Measurements from ENCODE around the gene IHH.

Gene IHH

GRCh38 chr2:219060821-219061791 is at the start of gene IHH:
IHH (minus strand) TSS chr2:219060921; CDS start chr2:219060467, 454 bp downstream.
- DNase-seq (ENCODE audit: low read depth, low spot score): no peak

DNA sequence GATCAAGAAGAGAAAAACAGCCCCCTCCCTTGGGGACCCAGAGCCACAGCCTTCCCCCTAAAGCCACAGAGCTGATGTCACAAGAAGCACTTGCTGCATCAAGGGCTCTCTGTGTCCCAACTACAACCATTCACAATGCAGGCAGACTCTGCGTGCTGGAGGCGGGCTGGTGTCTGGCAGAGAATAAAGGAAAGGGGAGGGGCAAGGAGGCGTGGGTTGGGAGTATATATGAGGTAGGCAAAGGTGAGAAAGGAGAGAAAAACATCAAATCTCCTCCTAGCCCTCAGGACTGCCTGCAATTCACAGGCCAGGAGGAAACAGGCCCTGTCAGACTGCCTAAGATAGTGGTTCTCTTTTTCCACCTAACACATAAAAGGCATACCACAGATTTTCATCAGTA is 48.8 kb upstream of the IHH start:
- no peak for DNase-seq (ENCODE audit: low read depth, low spot score)

DNA sequence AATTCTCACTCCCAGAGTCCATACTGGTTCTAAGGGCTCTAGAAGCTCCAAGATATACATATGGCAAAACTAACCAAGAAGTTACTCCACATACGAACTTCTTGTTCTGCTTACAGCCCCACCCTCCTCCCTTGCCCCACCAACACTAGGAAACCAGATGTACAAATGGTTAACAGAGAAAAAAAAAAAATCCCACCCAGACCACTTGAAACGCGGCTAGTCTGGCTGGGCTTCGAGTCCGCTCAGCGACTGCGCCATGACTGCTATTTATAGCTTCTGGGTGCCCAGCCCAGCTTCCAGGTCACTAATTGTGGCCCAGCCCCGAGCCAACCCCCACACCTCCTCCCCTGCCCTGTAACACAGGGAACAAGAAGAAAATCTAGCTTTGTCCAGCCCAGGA is 47.0 kb upstream of the IHH start:
- no peak for DNase-seq (ENCODE audit: low read depth, low spot score)

GRCh38 chr2:219106251-219106650 is 45.5 kb upstream of the IHH start:
- DNase-seq (ENCODE audit: low read depth, low spot score): no peak

DNA sequence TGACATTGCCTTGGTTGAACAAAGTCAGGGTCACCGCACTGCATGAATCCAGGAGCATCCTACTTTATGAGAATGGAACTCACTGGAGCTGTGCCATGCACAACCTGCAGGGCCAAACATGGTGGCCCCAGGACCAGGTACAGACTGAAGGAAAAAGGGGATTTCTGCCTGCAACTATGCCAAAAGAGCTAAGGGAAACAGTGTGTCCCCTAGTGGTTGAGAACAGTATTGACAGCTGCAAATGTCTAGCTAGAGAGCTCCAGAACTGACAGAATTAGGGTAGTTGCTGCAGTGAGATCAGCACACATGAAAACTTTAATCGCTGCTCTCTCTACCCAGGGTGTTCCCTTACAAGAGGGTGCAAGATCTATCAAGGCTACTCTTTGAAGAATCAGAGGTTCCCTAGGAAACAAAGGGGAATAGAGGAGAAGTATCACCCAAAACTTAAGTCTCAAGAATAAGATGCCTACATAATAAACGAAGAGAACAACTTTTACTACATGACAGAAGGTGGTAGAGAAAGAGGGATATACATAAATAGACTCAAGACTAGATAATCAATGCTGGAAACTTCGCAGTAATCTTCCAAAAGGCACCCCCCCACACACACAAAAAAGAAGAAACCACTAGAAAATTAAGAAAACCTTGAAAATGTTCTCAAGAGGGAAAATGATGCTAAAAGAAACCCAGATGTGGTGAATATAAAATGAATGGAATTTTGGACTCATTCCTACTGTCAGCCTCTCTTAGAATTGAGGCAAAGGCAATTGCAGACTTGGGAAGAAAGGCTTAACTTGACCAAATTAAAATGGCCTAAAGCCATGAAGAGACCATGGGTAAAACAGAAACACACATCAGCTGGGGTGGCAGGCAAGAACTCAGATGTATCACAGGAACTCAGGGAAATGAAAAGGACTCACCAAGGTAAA is 43.6 kb upstream of the IHH start:
- DNase-seq (ENCODE audit: low read depth, low spot score): no peak

DNA sequence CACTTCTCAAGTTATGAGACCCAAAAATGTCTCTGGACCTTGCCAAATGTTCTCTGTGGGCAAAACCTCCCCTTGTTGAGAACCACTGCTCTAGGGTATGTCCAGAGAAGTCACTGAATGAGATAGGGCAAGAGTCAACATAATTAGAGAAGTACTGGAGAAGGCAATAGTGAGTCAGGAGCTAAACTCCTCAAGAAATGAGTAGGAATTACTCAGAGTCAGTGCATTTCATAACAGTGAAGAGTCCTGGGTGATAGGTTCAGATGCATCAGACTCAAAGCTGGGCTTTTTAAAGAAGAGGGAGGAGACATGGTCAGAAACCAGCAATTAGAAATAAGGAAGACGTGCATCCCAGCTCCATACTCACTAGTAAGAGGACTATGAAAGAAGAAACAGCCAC is 38.6 kb upstream of the IHH start:
- no peak for DNase-seq (ENCODE audit: low read depth, low spot score)

GRCh38 chr2:219095406-219095935 is 34.8 kb upstream of the IHH start:
- no peak for DNase-seq (ENCODE audit: low read depth, low spot score)

DNA sequence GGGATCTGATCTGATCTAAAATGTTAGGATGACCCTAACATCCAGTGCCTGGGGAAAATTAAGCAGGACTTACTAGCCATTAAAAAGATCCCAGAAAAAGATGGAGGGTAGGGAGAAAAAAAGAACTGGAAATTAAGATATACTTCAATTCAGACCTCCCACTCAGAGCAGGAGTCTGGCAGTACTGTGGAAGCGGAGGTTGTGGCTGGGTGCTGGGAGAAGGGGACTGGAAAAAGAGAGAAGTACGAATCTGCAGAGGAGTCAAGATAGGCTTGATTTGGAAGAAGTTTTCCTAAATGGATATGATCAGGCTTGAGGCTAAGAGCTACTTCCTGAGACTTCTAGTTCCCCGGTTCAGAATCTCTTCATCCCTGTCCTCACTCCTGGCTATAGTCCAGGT is 33.5 kb upstream of the IHH start:
- DNase-seq (ENCODE audit: low read depth, low spot score): no peak

DNA sequence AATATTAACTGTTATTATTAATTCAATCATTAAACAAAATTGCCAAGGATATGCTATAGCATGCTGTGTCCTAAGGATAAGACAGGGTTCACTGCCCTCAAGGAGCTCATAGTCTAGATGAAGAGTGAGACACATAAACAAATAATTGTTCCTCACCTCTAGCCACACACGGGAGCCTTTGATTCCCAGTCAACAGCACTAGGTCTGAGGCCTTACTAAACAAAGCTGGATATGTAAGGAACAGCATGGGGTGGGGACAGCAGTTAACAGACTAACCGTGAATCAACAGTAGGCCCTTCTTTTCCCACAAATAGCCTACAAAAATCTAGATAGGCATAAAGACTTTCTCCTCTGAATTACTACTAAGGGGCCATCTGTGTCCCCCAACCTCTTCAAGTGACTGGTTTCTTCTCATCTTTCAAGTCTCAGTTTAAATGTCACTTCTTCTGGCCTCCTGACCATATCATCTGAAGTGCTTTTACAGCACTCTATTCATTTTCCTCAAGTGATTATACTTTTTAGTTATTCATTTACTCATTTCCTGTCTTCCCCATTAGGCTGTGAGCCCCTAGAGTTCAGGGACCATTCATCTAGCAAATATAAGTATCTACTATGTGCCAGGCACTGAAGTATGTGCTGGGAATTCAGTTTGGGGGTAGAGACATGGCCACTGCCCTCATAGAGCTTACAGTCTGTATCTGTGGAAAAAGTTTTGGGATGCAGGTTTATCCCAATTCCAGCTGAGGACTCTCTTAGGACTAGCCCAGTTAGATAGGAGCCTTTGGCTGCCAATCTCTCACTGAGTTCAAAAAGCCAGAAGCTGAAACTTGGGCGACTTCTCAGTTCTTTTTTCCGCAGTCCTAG is 29.9 kb upstream of the IHH start:
- no peak for DNase-seq (ENCODE audit: low read depth, low spot score)

GRCh38 chr2:219089330-219089729 is 28.6 kb upstream of the IHH start:
- no peak for DNase-seq (ENCODE audit: low read depth, low spot score)

- no peak for DNase-seq (ENCODE audit: low read depth, low spot score)
These were observed 27.1 kb upstream of the IHH start for GRCh38 chr2:219087848-219088247.

DNA sequence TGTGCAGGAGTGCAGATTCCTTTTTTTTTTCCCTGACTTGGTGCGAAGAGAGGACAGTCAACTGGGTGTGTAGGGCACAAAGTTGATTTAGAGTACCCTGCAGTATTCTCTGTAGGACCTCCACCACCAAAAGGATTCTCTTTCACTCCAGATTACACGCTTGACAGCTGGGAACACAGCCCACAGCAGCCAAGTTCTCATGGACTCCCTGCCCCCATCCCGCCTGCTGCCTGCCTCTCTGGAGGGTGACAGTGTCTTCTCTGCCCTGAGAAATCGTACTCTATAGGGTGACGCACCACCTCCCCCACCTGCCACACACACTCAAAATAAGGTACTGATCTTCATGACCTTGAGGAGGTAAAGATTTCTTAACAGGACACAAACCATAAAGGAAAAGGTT is 26.6 kb upstream of the IHH start:
- no peak for DNase-seq (ENCODE audit: low read depth, low spot score)

- no peak for DNase-seq (ENCODE audit: low read depth, low spot score)
These were observed 25.5 kb upstream of the IHH start for GRCh38 chr2:219086196-219086595.

- no peak for DNase-seq (ENCODE audit: low read depth, low spot score)
These were observed 24.1 kb upstream of the IHH start for GRCh38 chr2:219084791-219085190.

- no peak for DNase-seq (ENCODE audit: low read depth, low spot score)
These were observed 21.7 kb upstream of the IHH start for GRCh38 chr2:219082332-219082958.

DNA sequence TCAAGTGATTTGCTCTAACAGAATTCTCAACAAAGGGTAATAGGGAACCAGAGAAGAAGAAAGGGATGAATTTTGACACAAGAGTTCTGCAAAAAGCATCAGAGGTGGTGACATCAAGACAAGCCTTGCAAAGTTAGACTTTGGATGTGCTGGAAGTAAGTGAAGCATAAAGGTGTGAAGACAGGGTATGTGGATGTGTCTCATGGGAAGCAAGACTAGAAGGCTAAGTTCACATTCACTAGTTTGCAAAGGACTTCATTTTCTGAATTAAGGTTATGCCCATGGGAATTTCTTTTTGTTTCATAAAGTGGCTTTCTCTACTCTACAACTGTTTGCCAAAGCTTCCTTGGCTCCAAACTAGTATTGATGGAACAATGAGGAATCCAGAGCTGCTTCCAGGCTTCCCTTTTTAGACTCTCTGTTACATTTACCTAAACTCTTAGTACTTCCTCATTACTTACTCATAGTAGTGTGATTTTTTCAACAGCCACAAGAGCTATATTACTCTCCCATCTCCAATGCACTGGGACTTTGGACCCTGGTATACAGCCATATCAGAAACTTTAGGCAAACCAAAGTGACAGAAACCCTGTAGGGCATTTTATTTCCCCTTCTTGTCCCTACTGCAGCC is 21.1 kb upstream of the IHH start:
- DNase-seq (ENCODE audit: low read depth, low spot score): no peak

- no peak for DNase-seq (ENCODE audit: low read depth, low spot score)
These were observed 20.4 kb upstream of the IHH start for GRCh38 chr2:219081096-219081495.

DNA sequence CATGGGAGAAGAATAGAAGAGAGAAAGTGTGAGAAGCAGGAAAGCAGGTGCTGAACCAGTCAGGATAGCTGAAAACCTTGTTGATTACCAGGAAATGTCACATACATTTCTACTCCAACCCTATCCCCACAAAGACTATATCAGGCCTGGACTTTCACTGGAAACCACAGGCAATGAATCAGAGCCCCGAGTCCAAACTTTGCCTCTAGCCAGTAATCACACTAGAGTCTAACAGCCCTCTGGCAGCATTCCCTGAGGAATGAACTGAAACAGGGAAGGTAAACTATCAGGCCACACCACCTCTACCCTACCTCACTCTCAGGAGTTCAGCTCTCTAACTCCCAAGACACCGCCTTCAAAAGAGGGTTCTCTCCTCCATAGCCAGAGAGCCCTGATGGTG is 18.7 kb upstream of the IHH start:
- no peak for DNase-seq (ENCODE audit: low read depth, low spot score)

GRCh38 chr2:219078951-219079350 is 18.2 kb upstream of the IHH start:
- DNase-seq (ENCODE audit: low read depth, low spot score): no peak

DNA sequence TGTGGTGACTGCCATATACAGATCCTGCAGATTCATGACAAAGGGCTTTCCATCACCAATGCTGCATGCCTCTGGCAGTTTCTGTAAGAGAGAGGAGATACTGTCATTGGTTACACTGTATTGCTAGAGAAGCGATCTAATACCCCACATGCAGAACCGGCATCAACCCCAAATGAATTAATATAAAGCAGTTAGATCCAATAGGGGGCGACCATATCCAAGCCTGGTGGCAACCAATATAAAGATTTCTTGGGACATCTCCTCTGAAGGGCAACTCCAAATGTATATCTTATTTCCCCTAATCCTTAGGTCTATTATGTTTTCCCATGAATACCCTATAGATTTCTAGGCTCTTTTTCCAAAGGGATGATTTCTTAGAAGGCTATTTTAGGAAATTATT is 17.4 kb upstream of the IHH start:
- DNase-seq (ENCODE audit: low read depth, low spot score): no peak
